Measurements from ENCODE around the gene ERC1. TPM values are rescaled to one million over a fixed set of nuclear protein-coding genes. Genes with fewer than 3 reads are reported as not detected.
"Not testable (repeated sequence)": the region's sequence is repeated elsewhere in the genome, so short reads cannot be mapped to it uniquely, and the experiment has no call there.

The ERC1 gene
- total RNA-seq, 1 experiment from 2014 or later, result 54.7 TPM

GRCh38 chr12:1167784-1168183 is 176.8 kb downstream of the ERC1 start:
- in situ Hi-C loops (cut with HindIII; ENCODE audit: low sequenced_read_pairs), result no loop called here

GRCh38 chr12:1170411-1170810 is 179.4 kb downstream of the ERC1 start:
- DNase-seq (ENCODE audit: low spot score), result no peak

More at GRCh38 chr12:1167784-1168183, 176.8 kb downstream of the ERC1 start:
- no peak for DNase-seq (ENCODE audit: low spot score)

GRCh38 chr12:1171657-1172408 is 180.8 kb downstream of the ERC1 start:
- DNase-seq (ENCODE audit: low spot score), result peak; percentile 79
- in situ Hi-C loops (cut with HindIII; ENCODE audit: low sequenced_read_pairs), result no loop called here

More at GRCh38 chr12:1170411-1170810, 179.4 kb downstream of the ERC1 start:
- in situ Hi-C loops (cut with HindIII; ENCODE audit: low sequenced_read_pairs), result no loop called here

GRCh38 chr12:1173781-1174617 is 183.0 kb downstream of the ERC1 start:
- DNase-seq (ENCODE audit: low spot score), result no peak
- in situ Hi-C loops (cut with HindIII; ENCODE audit: low sequenced_read_pairs), result no loop called here

GRCh38 chr12:1174659-1175058 is 183.6 kb downstream of the ERC1 start:
- no peak for DNase-seq (ENCODE audit: low spot score)
- in situ Hi-C loops (cut with HindIII; ENCODE audit: low sequenced_read_pairs), result no loop called here

- no peak for DNase-seq (ENCODE audit: low spot score)
- in situ Hi-C loops (cut with HindIII; ENCODE audit: low sequenced_read_pairs), result no loop called here
Observed at GRCh38 chr12:1176191-1176590, 185.2 kb downstream of the ERC1 start.

GRCh38 chr12:1179128-1179527 is 188.1 kb downstream of the ERC1 start:
- no peak for DNase-seq (ENCODE audit: low spot score)
- in situ Hi-C loops (cut with HindIII; ENCODE audit: low sequenced_read_pairs), result no loop called here

GRCh38 chr12:1182069-1182468 is 191.0 kb downstream of the ERC1 start:
- in situ Hi-C loops (cut with HindIII; ENCODE audit: low sequenced_read_pairs), result no loop called here
- no peak for DNase-seq (ENCODE audit: low spot score)

GRCh38 chr12:1184402-1184801 is 193.4 kb downstream of the ERC1 start:
- DNase-seq (ENCODE audit: low spot score), result no peak
- in situ Hi-C loops (cut with HindIII; ENCODE audit: low sequenced_read_pairs), result no loop called here

GRCh38 chr12:1185460-1186182 is 194.6 kb downstream of the ERC1 start:
- no peak for DNase-seq (ENCODE audit: low spot score)
- in situ Hi-C loops (cut with HindIII; ENCODE audit: low sequenced_read_pairs), result no loop called here

GRCh38 chr12:1186298-1186697 is 195.3 kb downstream of the ERC1 start:
- in situ Hi-C loops (cut with HindIII; ENCODE audit: low sequenced_read_pairs), result no loop called here
- no peak for DNase-seq (ENCODE audit: low spot score)

GRCh38 chr12:1188016-1188415 is 197.0 kb downstream of the ERC1 start:
- DNase-seq (ENCODE audit: low spot score), result no peak
- in situ Hi-C loops (cut with HindIII; ENCODE audit: low sequenced_read_pairs), result no loop called here

GRCh38 chr12:1189163-1189562 is 198.1 kb downstream of the ERC1 start:
- in situ Hi-C loops (cut with HindIII; ENCODE audit: low sequenced_read_pairs), result no loop called here
- no peak for DNase-seq (ENCODE audit: low spot score)

GRCh38 chr12:1195513-1195912 is 204.5 kb downstream of the ERC1 start:
- no peak for DNase-seq (ENCODE audit: low spot score)
- in situ Hi-C loops (cut with HindIII; ENCODE audit: low sequenced_read_pairs), result no loop called here

GRCh38 chr12:1197264-1198018 is 206.4 kb downstream of the ERC1 start:
- in situ Hi-C loops (cut with HindIII; ENCODE audit: low sequenced_read_pairs), result no loop called here
- no peak for DNase-seq (ENCODE audit: low spot score)

- in situ Hi-C loops (cut with HindIII; ENCODE audit: low sequenced_read_pairs); DNase-seq (ENCODE audit: low spot score): not testable (repeated sequence)
Observed at GRCh38 chr12:1198854-1199253, 207.8 kb downstream of the ERC1 start.

GRCh38 chr12:1199700-1200099 is 208.7 kb downstream of the ERC1 start:
- in situ Hi-C loops (cut with HindIII; ENCODE audit: low sequenced_read_pairs), result no loop called here
- no peak for DNase-seq (ENCODE audit: low spot score)

- in situ Hi-C loops (cut with HindIII; ENCODE audit: low sequenced_read_pairs), result no loop called here
- DNase-seq (ENCODE audit: low spot score), result no peak
Observed at GRCh38 chr12:1201030-1201429, 210.0 kb downstream of the ERC1 start.

GRCh38 chr12:1201886-1202285 is 210.9 kb downstream of the ERC1 start:
- no peak for DNase-seq (ENCODE audit: low spot score)
- in situ Hi-C loops (cut with HindIII; ENCODE audit: low sequenced_read_pairs), result no loop called here

All from G401 (cell line).